HUES64 (cell line): ENCODE data around the gene POLK.

Experiments
- H3K27ac ChIP-seq: 2 replicates; pipeline ENCODE4 v1.7.0; 2013; ENCODE audit warnings: low read depth, low read length, inconsistent platforms
- H3K27me3 ChIP-seq: 2 replicates; pipeline ENCODE4 v1.6.1; 2013; ENCODE audit warnings: mild to moderate bottlenecking, low read length; ENCODE audit not compliant: insufficient read depth
- H3K36me3 ChIP-seq: 2 replicates; pipeline ENCODE4 v1.6.1; 2013; ENCODE audit warnings: mild to moderate bottlenecking, low read length; ENCODE audit not compliant: insufficient read depth
- H3K4me1 ChIP-seq: 2 replicates; pipeline ENCODE4 v1.6.1; 2013; ENCODE audit warnings: mild to moderate bottlenecking, low read length, moderate library complexity; ENCODE audit not compliant: insufficient read depth
- H3K4me3 ChIP-seq: 2 replicates; pipeline ENCODE4 v1.5.1; 2013; ENCODE audit warnings: mild to moderate bottlenecking, low read length, moderate library complexity
- H3K9ac ChIP-seq: 2 replicates; pipeline ENCODE4 v1.6.1; 2013; ENCODE audit warnings: mild to moderate bottlenecking, low read depth, low read length
- H3K9me3 ChIP-seq: 2 replicates; pipeline ENCODE4 v1.6.1; 2013; ENCODE audit warnings: low read depth, low read length; ENCODE audit not compliant: insufficient read depth
- WGBS: fragments of 150-250, 120-280 bp; methylation state at CpG from one replicate; pipeline ENCODE4 v1.1.7; 2013; ENCODE audit warnings: missing lambda C conversion rate; 5-methylcytosine and 5-hydroxymethylcytosine counted together

The POLK gene

DNA sequence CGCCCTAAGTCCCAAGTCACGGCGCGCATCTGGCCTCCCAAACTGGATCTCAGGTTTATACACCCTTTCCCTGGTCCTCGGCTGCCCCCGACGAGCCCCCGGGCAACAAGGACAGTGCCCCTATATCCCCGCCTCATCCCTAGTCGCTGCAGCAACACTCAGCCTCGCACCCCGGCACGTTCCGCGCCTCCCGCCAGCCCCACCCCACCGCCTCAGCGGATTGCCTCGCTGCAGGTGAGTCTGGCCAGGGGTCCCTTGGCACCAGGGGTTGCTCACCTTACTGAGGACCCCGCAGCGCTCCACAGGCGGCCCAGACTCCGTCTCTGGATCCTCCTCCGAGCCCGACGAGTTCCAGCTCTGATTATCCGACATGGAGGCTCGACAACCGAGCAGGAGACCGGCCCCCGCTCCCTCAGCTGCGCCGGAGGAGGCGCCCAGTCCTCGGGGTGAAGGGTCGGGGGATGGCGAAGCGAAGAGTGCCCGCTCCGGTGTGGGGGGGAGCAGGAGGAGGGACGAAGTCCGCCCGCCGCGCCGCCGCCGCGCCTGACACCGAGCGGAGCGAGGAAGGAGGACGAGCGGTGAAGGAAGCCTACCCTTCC, 756 bp upstream of the POLK start:
- Histone ChIP-seq H3K9me3 (no peaks in the 10 kb centered on the region), H3K4me3 (peak overlapping the region; percentile 80), H3K9ac (peak overlapping the region; percentile 77), H3K4me1 (peaks cover 10% of the 10 kb centered on the region), H3K36me3 (peaks cover under 1% of the 10 kb centered on the region; the same call in 1 of the 2 replicates), H3K27ac (peak overlapping the region; percentile 62), H3K27me3 (no peaks in the 10 kb centered on the region)
- WGBS: under 1% methylated on average over 54 of the region's 54 CpGs

DNA sequence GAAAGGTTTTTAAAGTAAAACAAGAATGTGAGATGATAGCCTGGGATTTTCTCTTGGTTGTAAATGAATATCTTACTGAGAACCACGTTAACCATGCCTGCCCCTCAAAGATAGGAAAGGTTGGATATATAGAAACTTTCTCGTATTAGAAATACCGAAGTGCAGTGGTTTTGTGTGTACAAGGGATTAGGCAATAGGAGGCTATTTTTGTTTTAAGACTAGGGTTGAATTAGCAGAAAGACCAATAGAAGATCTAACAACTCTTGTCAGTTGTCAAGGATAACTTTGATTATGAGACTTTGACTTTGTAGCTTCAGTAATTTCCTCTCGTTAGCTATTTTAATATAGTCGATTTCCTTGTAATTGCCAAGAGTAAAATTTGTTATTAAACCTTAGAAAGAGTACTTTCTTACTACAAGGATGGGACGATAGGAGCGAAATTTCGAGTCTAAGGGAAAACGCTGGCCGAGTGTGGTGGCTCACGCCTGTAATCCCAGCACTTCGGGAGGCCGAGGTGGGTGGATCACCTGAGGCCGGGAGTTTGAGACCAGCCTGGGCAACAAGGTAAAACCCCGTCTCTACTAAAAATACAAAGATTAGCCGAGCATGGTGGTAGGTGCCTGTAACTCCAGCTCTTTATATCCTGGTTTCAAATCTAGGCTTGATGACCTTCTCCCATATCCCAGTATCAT, 838 bp downstream of the POLK start:
- H3K4me1 ChIP-seq: peaks cover 10% of the 10 kb centered on the region
- WGBS: 90% methylated on average over 15 of the region's 16 CpGs

DNA sequence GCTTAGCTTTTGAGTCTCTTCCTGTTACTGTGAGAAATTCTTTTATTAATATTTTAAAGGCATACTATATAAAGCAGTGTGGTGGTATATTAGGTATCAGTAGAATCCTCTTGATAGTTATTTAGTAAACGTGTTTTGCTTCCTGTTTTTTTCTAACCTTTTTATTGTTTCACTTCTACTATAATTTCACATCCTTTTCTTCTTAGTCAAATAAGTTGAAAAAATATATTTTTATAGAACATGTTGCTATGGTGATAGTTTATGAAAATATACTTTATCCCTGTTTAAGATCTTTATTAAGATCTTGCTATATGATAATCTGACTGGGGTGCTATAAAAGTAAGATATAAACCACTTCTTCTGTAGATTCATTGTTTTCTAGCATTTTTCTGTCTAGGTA, 2.1 kb downstream of the POLK start:
- no peaks in the 10 kb centered on the region for H3K36me3 ChIP-seq
- no peaks in the 10 kb centered on the region for H3K9me3 ChIP-seq
- no peak overlapping the region for H3K27ac ChIP-seq
- H3K9ac ChIP-seq: no peak overlapping the region
- WGBS: no CpG with 5 or more reads among the region's 1 CpG
- H3K4me1 ChIP-seq: peaks cover 10% of the 10 kb centered on the region
- no peaks in the 10 kb centered on the region for H3K27me3 ChIP-seq
- no peak overlapping the region for H3K4me3 ChIP-seq

More for the DNA sequence above, 838 bp downstream of the POLK start:
- Histone ChIP-seq H3K36me3 (no peaks in the 10 kb centered on the region), H3K27ac (no peak overlapping the region), H3K4me3 (peak overlapping the region; percentile 80), H3K9ac (peak overlapping the region; percentile 61; the same call in 1 of the 2 replicates), H3K27me3 (no peaks in the 10 kb centered on the region), H3K9me3 (no peaks in the 10 kb centered on the region)

DNA sequence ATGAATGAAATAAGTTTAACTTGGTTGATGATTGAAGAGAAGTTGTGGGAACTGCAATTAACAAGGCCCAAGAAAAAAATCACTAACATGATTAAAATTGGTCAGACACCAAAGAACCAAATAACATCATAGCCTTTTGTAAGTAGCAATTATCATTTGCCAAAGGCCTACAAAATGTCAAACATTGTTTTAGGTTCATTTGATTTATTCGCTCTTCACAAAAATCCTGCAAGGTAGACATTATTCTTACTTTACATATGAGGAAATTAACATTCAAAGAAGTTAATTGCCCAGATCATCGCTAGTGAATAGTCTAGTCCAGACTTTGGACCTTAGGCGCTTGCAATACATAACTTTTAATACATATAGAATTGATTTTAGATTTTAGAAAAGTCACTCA, 2.6 kb downstream of the POLK start:
- H3K4me1 ChIP-seq: peaks cover 7% of the 10 kb centered on the region
- H3K27ac ChIP-seq: no peak overlapping the region
- H3K9me3 ChIP-seq: no peaks in the 10 kb centered on the region
- no peak overlapping the region for H3K9ac ChIP-seq
- WGBS: 100% methylated on average over 2 of the region's 3 CpGs
- H3K27me3 ChIP-seq: no peaks in the 10 kb centered on the region
- no peak overlapping the region for H3K4me3 ChIP-seq
- H3K36me3 ChIP-seq: no peaks in the 10 kb centered on the region

DNA sequence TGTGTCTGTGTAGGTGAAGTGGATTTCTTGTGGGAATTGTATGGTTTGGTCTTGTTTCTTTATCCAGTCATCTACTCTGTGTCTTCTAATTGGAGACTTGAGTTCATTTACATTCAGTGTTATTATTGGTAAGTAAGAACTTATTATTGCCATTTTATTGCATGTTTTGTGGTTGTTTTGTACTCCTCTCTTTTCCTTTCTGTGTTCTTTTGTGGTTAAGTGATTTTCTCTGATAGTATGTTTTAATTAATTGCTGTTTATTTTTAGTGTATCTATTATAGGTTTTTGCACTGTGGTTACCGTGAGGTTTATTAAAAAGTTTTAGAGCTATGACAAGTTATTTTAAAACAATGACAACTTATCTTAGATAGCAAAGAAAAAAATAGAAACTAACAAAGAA, 8.1 kb downstream of the POLK start:
- no peaks in the 10 kb centered on the region for H3K4me1 ChIP-seq
- WGBS: no CpG with 5 or more reads among the region's 1 CpG
- H3K27me3 ChIP-seq: no peaks in the 10 kb centered on the region
- no peak overlapping the region for H3K9ac ChIP-seq
- H3K9me3 ChIP-seq: peaks cover 17% of the 10 kb centered on the region; the same call in 1 of the 2 replicates
- no peak overlapping the region for H3K27ac ChIP-seq
- no peak overlapping the region for H3K4me3 ChIP-seq
- no peaks in the 10 kb centered on the region for H3K36me3 ChIP-seq

DNA sequence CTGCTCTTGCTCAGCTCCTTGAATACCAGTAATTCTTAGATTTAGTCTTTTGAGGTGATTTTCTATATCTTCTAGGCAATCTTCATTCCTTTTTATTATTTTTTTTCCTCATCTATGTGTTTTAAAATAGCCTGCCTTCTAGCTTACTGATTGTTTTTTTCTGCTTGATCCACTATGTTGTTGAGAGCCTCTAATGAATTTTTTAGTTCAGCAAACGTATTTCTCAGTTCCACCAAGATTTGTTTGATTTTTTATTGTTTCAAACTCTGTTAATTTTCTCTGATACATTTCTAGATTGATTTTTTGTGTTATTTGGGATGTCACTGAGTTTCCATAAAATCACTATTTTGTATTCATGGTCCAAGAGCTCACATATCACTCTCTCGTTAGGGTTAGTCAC, 9.5 kb downstream of the POLK start:
- Histone ChIP-seq H3K36me3 (no peaks in the 10 kb centered on the region), H3K4me1 (no peaks in the 10 kb centered on the region), H3K9me3 (peaks cover 17% of the 10 kb centered on the region; the same call in 1 of the 2 replicates), H3K4me3 (no peak overlapping the region), H3K27me3 (no peaks in the 10 kb centered on the region), H3K9ac (no peak overlapping the region), H3K27ac (no peak overlapping the region)
- WGBS: 50% methylated on average over 2 of the region's 2 CpGs

DNA sequence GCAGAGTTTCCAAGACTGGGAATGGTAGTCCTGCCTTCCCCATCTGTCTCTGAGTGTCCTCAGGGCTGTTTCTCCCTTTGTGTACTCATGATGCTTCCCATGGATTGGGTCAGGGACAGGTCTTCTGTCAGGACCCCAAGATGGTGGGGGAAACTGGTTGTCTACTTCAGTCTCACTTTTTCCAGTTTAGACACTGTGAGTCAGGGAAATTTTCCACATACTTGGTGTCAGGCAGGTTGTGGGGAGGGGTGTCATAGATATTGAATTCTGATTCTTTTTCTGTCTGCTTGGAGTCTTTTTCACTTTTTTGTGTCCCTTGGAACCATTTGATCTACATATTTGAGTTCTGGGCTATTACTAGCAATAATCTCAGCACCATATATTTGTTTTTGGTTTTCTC, 10.3 kb downstream of the POLK start:
- no peak overlapping the region for H3K27ac ChIP-seq
- H3K9ac ChIP-seq: no peak overlapping the region
- H3K4me3 ChIP-seq: no peak overlapping the region
- no peaks in the 10 kb centered on the region for H3K36me3 ChIP-seq
- no peaks in the 10 kb centered on the region for H3K27me3 ChIP-seq
- H3K4me1 ChIP-seq: no peaks in the 10 kb centered on the region
- H3K9me3 ChIP-seq: peaks cover 17% of the 10 kb centered on the region; the same call in 1 of the 2 replicates

DNA sequence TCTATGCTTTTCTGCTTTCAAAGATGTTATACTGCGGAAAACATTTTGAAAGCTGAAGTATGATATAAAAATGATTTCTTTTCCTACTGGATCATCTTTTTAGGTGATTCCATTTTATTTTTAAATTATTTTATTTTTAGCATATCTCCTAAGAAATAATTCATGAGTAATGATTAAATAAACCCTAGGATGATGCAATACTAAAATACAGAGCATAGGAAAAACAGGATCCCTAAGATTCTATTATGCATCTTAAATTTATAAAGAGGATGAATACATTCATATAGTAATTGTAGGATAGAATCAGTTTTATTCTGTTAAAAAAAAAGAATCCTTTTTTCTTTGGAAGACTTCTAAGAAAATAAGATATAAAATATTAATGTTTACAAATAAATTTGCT, 10.9 kb downstream of the POLK start:
- Histone ChIP-seq H3K4me3 (no peak overlapping the region), H3K27ac (no peak overlapping the region), H3K4me1 (no peaks in the 10 kb centered on the region), H3K9ac (no peak overlapping the region), H3K9me3 (peaks cover 17% of the 10 kb centered on the region; the same call in 1 of the 2 replicates), H3K27me3 (no peaks in the 10 kb centered on the region), H3K36me3 (no peaks in the 10 kb centered on the region)
- WGBS: 89% methylated on average over 1 of the region's 1 CpG

DNA sequence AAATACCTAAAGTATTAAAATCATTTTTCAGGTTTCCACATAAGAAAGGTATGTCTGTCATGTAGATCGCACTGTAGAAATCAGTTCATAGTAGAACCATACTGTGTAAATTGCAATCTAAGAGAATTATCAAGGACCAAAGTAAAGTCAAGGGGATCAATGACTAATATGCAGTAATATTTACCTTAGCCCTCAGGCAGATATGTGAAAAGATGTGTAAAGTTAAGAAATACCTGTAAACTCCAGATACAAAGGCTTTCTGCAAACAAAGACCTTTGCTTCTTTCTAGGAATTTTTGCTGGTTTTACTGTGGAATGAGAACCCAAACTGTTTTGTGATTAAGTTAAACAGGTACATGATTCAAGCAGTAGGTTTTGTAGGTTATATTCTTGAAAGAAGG, 11.6 kb downstream of the POLK start:
- peaks cover 17% of the 10 kb centered on the region; the same call in 1 of the 2 replicates for H3K9me3 ChIP-seq
- H3K27me3 ChIP-seq: no peaks in the 10 kb centered on the region
- no peaks in the 10 kb centered on the region for H3K4me1 ChIP-seq
- H3K27ac ChIP-seq: no peak overlapping the region
- no peak overlapping the region for H3K4me3 ChIP-seq
- no peaks in the 10 kb centered on the region for H3K36me3 ChIP-seq
- no peak overlapping the region for H3K9ac ChIP-seq
- 100% methylated on average over 1 of the region's 1 CpG for WGBS

DNA sequence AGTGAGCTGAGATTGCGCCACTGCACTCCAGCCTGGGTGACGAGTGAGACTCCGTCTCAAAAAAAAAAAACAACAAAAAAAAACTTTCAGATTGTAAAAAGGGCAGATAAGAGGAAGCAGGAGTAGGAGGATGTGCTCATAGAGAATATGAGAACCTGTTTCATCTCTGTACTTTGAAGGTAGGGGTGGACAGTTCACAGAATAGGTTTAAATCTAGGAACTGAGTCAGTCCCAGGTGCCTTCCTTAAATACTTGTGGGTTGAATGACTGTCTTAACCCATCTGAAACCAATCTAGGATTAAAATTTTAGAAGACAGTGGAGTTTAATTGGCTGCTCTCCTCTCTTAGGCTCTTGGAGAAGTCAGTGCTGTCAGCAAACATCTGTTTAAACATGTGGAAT, 12.4 kb downstream of the POLK start:
- Histone ChIP-seq H3K9ac (no peak overlapping the region), H3K9me3 (peaks cover 17% of the 10 kb centered on the region; the same call in 1 of the 2 replicates), H3K4me3 (no peak overlapping the region), H3K27me3 (no peaks in the 10 kb centered on the region), H3K4me1 (no peaks in the 10 kb centered on the region), H3K36me3 (no peaks in the 10 kb centered on the region), H3K27ac (no peak overlapping the region)
- 100% methylated on average over 1 of the region's 3 CpGs for WGBS

DNA sequence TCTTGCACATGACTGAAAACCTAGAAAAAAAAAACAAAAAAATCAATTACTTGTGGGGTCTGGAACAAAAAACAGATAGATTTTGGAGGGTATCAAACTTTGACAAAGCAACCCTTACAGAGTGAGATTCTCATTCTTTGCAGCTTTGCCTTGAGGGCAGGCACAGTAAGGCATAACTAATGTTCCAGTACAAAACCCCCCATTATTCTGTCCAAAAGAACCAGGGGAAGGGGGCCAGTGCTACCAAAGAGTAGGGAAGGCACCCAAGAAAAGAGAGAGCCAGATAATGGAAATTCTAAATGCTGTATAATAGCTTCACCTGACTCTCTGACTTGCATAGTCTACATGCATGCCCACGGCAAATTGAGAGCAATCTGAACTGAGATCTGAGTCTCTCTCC, 12.9 kb downstream of the POLK start:
- Histone ChIP-seq H3K27ac (no peak overlapping the region), H3K4me3 (no peak overlapping the region), H3K9me3 (peaks cover 17% of the 10 kb centered on the region; the same call in 1 of the 2 replicates), H3K4me1 (no peaks in the 10 kb centered on the region), H3K27me3 (no peaks in the 10 kb centered on the region), H3K36me3 (no peaks in the 10 kb centered on the region), H3K9ac (no peak overlapping the region)
- WGBS: 91% methylated on average over 1 of the region's 1 CpG
